ENCODE data around the gene INSC. TPM values are rescaled to one million over a fixed set of nuclear protein-coding genes. Genes with fewer than 3 reads are reported as not detected.
A peak's percentile ranks its signal among the peaks of the same experiment; 100 is the strongest.

The INSC gene
- total RNA-seq, 4 donors from 2014 or later, result 4.4 to 18.8 (median 7.8) TPM

- Histone ChIP-seq H3K27ac (peak overlapping the region in 1 of 4 donors; percentile 58), H3K36me3 (peaks cover 0 to 9% (median 0%) of the 10 kb centered on the region in 3 donors), H3K9me3 (no peaks in the 10 kb centered on the region), H3K4me3 (no peak overlapping the region), H3K4me1 (peaks cover 0 to 34% (median 17%) of the 10 kb centered on the region in 4 donors), H3K27me3 (no peaks in the 10 kb centered on the region)
- TF ChIP-seq POLR2A (IDR thresholded peaks at IDR 0.05), result no peak
- TF ChIP-seq CTCF (IDR thresholded peaks at IDR 0.05), result no peak
- no peak for TF ChIP-seq EP300 (IDR thresholded peaks at IDR 0.05)
- 33 to 42% methylated on average over 2 of the region's 2 CpGs for WGBS, 2 donors
- DNase-seq (ENCODE audit: low spot score in 2 of 2), result no peak
These were observed 80.1 kb downstream of the INSC start for GRCh38 chr11:15194671-15195415.

- Histone ChIP-seq H3K27me3 (no peaks in the 10 kb centered on the region), H3K27ac (peak overlapping the region in 1 of 4 donors; percentile 58), H3K9me3 (no peaks in the 10 kb centered on the region), H3K36me3 (peaks cover 0 to 9% (median 0%) of the 10 kb centered on the region in 3 donors), H3K4me1 (peaks cover 0 to 38% (median 17%) of the 10 kb centered on the region in 4 donors), H3K4me3 (no peak overlapping the region)
- DNase-seq (ENCODE audit: low spot score in 2 of 2), result no peak
- 59 to 62% methylated on average over 2 of the region's 2 CpGs for WGBS, 2 donors
- no peak for TF ChIP-seq POLR2A (IDR thresholded peaks at IDR 0.05)
- TF ChIP-seq CTCF (IDR thresholded peaks at IDR 0.05), result no peak
- no peak for TF ChIP-seq EP300 (IDR thresholded peaks at IDR 0.05)
These were observed 80.9 kb downstream of the INSC start for GRCh38 chr11:15195454-15196200.

- Histone ChIP-seq H3K4me3 (no peak overlapping the region), H3K4me1 (peaks cover 0 to 38% (median 17%) of the 10 kb centered on the region in 4 donors), H3K36me3 (peaks cover 0 to 12% (median 0%) of the 10 kb centered on the region in 3 donors), H3K27me3 (no peaks in the 10 kb centered on the region), H3K9me3 (no peaks in the 10 kb centered on the region), H3K27ac (peak overlapping the region in 1 of 4 donors; percentile 58)
- DNase-seq (ENCODE audit: low spot score in 2 of 2), result no peak
- WGBS, 2 donors, result 75 to 82% methylated on average over 1 of the region's 1 CpG
- TF ChIP-seq POLR2A (IDR thresholded peaks at IDR 0.05) (no peak), CTCF (IDR thresholded peaks at IDR 0.05) (no peak), EP300 (IDR thresholded peaks at IDR 0.05) (no peak)
These were observed 82.0 kb downstream of the INSC start for GRCh38 chr11:15196704-15197103.

GRCh38 chr11:15197696-15198095 is 83.0 kb downstream of the INSC start:
- no peak for DNase-seq (ENCODE audit: low spot score in 2 of 2)
- no peak overlapping the region for H3K4me3 ChIP-seq
- 20 to 30% methylated on average over 2 of the region's 2 CpGs for WGBS, 2 donors
- H3K36me3 ChIP-seq, result peaks cover 0 to 4% (median 0%) of the 10 kb centered on the region in 3 donors
- peaks cover 0 to 38% (median 17%) of the 10 kb centered on the region in 4 donors for H3K4me1 ChIP-seq
- TF ChIP-seq POLR2A (IDR thresholded peaks at IDR 0.05) (no peak), EP300 (IDR thresholded peaks at IDR 0.05) (no peak), CTCF (IDR thresholded peaks at IDR 0.05) (no peak)
- no peaks in the 10 kb centered on the region for H3K9me3 ChIP-seq
- H3K27me3 ChIP-seq, result no peaks in the 10 kb centered on the region
- peak overlapping the region in 1 of 4 donors; percentile 35 for H3K27ac ChIP-seq

GRCh38 chr11:15198284-15198683 is 83.6 kb downstream of the INSC start:
- Histone ChIP-seq H3K36me3 (peaks cover 0 to 4% (median 0%) of the 10 kb centered on the region in 3 donors), H3K27ac (peak overlapping the region in 1 of 4 donors; percentile 35), H3K4me1 (peaks cover 0 to 38% (median 17%) of the 10 kb centered on the region in 4 donors), H3K4me3 (no peak overlapping the region), H3K9me3 (no peaks in the 10 kb centered on the region), H3K27me3 (no peaks in the 10 kb centered on the region)
- DNase-seq (ENCODE audit: low spot score in 2 of 2), result no peak
- WGBS, 2 donors, result 54 to 62% methylated on average over 2 of the region's 2 CpGs
- no peak for TF ChIP-seq EP300 (IDR thresholded peaks at IDR 0.05)

Data from tibial nerve (tissue), 4 donors.